GM12801 (cell line): ENCODE results near the gene ZSWIM6.

Source experiments
- CTCF ChIP-seq: IDR thresholded peaks from one replicate; pipeline ENCODE4 v1.5.1; 2011; ENCODE audit warnings: control low read depth; ENCODE audit not compliant: insufficient read length; ENCODE audit errors: extremely low read depth

The ZSWIM6 gene

GRCh38 chr5:61397238-61397637 lies 65.2 kb downstream of the ZSWIM6 start:
- TF ChIP-seq CTCF: no peak

DNA sequence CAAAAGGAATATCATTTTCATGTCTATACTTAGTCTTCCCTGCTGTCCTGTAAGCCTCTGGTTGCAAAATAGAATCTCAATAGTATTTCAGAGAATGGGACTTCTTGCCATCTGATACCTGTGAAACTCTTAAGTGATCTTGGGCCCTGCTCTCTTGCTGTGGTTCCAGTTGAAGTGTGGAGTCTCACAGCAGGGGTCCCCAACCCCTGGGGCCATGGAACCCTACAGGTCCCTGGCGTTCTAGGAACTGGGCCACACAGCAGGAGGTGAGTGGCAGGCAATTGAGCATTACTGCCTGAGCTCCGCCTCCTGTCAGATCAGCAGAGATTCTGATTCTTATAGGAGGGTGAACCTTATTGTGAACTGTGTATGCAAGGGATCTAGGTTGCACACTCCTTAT lies 65.9 kb downstream of the ZSWIM6 start:
- no peak for TF ChIP-seq CTCF

DNA sequence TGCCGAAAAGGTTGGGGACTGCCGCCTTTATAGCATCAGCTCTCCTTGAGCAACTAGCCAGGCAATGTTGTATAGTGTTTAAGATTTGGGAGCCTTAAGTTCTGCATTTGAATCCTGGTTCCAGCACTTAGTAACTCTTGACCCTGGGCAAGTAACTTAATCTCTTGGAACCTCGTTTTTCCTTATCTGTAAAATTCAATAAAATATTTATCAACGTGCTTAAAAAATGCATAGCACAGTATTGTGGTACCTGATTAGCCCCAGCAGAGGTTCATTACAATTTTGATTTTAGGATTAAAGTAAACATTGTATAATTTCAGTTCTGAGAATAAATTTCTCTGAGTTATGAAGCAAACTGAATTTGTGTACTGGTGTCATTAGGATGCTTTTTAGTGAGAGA lies 66.4 kb downstream of the ZSWIM6 start:
- no peak for TF ChIP-seq CTCF

DNA sequence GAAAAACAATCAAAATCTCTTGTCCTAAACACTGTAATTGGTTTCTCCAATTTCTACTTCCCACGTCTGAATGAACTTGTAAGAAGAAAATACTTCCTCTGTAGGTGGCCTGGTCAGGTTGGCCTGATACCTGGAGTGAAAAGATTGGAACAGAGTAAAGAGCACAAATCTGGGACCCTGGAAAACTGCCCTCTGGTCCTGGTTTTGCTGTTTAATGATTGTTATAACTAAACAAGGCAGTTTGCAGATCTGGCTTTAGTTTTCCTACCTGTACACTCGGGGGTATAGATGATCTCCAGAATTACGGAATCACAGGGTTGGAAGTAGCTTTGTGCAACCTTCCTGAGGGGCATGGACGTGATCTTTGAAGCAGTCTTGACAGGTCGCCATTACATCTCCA lies 67.6 kb downstream of the ZSWIM6 start:
- no peak for TF ChIP-seq CTCF

DNA sequence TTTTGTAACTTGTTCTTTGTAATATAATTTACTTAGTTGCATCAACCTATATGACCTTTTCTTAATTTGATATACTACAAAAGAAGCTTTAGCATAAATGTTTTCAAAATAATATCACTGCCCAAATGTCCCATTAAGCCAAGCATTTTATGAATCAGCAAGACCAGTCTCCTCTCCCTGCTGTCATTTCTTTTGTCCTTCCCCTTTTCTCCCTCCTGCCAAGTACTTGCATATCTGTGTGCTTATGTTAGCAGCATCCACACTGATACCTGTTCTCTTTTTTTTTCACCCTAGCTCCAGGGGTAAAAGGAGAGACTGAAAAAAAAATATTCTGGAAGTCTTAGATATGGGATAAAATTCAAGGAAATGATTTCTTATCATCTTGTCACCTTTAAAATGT lies 69.7 kb downstream of the ZSWIM6 start:
- no peak for TF ChIP-seq CTCF

DNA sequence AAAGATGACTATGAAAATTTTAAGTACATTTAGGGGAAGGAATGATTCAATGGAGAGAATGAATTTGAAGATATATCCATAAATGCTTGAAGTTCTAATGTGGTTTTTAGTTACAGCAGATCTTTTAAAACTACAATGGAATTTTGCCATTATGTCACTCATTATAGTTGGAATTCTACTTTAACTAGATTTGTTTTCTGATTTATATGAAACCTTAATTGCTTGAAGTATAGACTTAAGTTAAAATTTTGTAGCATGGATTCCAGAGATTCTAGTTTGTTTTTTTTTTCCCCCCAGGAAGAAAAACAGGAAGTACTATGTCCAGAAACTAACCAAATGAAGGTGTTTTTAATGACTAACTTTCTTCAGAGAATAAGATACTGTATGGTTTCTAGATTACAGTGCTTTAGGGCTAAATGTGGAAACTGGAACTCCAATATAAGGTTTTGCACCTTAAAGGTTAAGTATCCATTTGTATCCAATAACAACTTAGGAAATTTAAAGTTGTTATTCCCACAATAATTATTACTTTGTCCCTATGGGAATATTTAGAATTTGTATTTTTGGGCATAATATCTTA lies 70.3 kb downstream of the ZSWIM6 start:
- no peak for TF ChIP-seq CTCF

DNA sequence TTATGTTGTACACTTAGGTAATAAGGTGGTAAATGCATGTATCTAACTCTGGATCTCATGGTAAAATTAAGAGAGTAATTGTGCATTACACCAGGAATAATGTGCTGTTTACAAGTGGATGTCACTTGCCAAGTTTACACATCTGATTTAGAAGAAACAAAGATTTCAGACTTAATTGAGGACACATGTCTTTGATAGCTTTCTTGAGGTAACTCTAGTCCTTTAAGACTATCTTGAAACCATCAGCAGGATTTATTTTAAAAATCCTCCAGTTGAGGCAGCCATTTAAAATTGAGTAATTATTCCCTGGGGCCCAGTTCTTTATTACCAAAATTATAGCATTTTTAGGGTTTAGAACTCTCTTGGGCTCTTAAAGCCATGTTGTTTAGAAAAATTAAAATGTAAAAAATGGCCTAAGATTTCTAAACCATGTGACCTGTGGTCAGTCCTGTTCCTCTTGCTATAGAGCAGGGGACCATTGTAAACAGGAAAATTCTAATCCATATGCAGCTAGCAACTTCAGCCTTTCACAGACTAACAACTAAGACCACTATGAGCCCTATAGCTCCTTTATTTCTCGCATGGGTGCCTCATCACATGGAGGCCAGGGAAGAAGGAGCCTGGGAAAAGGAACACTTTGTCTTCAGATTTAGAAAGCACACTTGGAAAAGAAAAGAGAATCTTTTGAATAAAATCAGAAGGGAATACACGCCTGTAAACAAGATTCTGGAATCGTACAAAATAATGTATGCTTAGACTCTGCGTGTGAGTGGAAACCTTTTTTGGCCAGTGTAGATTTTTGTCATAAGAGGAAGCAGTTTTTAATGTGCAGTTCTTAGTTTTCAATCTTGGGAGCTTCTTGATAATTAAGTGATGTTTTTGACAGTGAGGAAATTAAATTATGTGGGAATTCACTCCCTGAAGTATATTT lies 71.2 kb downstream of the ZSWIM6 start:
- no peak for TF ChIP-seq CTCF
